ENCODE measurements around the gene PLP1. TPM values are rescaled to one million over a fixed set of nuclear protein-coding genes. Genes with fewer than 3 reads are reported as not detected.

The PLP1 gene, protein sequence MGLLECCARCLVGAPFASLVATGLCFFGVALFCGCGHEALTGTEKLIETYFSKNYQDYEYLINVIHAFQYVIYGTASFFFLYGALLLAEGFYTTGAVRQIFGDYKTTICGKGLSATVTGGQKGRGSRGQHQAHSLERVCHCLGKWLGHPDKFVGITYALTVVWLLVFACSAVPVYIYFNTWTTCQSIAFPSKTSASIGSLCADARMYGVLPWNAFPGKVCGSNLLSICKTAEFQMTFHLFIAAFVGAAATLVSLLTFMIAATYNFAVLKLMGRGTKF
- 0.25 TPM in 1 of 2 replicates, not detected in the other for total RNA-seq

DNA sequence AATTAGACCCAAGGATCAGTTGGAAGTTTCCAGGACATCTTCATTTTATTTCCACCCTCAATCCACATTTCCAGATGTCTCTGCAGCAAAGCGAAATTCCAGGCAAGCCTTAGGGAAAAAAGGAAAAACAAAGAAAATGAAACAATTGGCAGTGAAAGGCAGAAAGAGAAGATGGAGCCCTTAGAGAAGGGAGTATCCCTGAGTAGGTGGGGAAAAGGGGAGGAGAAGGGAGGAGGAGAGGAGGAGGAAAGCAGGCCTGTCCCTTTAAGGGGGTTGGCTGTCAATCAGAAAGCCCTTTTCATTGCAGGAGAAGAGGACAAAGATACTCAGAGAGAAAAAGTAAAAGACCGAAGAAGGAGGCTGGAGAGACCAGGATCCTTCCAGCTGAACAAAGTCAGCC lies at the start of gene PLP1:
Gene PLP1 (plus strand): TSS at position 295 of the 400 bp plus-strand sequence. CDS start 156 bp downstream, outside the sequence.

DNA sequence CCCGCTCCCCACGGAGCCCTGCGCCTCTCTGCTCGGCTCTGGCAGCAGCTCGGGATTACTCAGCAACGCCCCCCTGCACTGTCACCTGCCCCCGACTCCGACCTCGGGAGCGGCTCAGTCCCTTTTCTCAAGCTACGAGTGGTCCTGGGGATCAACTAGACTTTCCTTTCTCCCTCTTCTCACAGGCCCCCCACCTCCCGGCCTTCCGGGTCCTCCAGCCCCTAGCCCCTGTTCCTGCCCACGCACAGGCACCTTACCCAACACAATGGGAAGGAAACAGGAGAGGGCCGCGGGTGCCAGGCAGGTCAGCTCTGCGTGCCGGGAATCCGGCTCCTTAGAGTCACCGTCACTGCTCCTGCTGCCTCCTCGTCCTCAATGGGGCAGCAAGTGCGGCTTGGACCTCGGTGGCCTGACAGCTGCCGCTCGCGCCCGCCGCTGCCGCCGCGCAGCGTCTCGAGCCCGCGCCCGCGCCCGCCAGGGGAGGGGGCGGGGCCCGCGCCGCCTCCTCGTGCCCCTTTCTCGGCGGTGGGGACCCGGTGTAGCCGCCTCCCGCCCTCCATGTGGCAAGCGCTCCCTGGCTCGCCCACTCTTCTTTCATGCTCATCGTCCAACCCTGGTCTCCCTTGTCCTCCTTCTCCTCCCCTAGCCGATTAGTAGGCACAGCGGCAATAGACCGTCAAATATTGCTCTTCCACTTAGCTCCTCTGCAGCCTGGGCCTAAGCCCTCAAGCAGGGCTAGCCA lies 55.3 kb downstream of the PLP1 start, which contains the start of gene RAB9B:
Gene RAB9B (minus strand): TSS at position 455 of the 742 bp plus-strand sequence. CDS start 6,473 bp downstream, outside the sequence.

Other genes starting within 250 kb of the PLP1 start
- 32.7 and 41.2 TPM in 2 replicates for gene TCEAL4, start 191.3 kb upstream of the PLP1 start, total RNA-seq
- gene TCEAL3, start 168.9 kb upstream of the PLP1 start, total RNA-seq: 8.3 and 8.5 TPM in 2 replicates
- gene TCEAL1, start 147.9 kb upstream of the PLP1 start, total RNA-seq: 15.1 and 16.0 TPM in 2 replicates
- 289 and 375 TPM in 2 replicates for gene MORF4L2, start 90.1 kb upstream of the PLP1 start, total RNA-seq
- not detected in 2 replicates for gene TMEM31, start 65.9 kb upstream of the PLP1 start, total RNA-seq
- gene RAB9B, start 55.4 kb downstream of the PLP1 start, total RNA-seq: 0.32 and 1.1 TPM in 2 replicates
- 1.9 and 5.7 TPM in 2 replicates for gene TMSB15B, start 185.8 kb downstream of the PLP1 start, total RNA-seq
- gene H2BW1, start 236.9 kb downstream of the PLP1 start, total RNA-seq: not detected in 2 replicates